NOMO-1 (cell line): ENCODE results near the gene CEACAM20.
"Not testable (repeated sequence)": the region's sequence is repeated elsewhere in the genome, so short reads cannot be mapped to it uniquely, and the experiment has no call there.

Source experiments
- DNase-seq, 2 experiments: peaks; one replicate each; lab custom pipeline; 2025; ENCODE audit not compliant: unreplicated experiment in 2 of 2; lab: John Stamatoyannopoulos, UW

CEACAM20 gene

DNA sequence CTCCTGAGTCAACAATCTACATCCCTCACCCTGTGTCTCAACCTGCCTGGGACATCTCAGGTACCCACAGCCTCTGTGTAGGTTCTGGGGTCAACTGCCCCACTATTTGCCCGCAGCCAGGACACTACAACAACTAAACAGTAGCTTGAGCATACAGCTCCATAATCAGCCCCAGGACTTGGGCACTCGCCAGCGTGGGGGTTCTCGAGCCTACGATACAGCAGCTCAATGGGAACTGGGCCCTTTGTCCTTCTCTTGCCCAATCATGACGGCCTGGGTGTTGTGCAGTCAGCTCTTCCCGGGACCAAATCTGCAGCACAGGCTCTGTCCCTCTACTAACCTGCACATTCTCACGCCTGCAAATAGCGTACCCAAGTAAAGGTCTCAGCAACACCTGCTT is 30.5 kb downstream of the CEACAM20 start:
- no peak for DNase-seq

DNA sequence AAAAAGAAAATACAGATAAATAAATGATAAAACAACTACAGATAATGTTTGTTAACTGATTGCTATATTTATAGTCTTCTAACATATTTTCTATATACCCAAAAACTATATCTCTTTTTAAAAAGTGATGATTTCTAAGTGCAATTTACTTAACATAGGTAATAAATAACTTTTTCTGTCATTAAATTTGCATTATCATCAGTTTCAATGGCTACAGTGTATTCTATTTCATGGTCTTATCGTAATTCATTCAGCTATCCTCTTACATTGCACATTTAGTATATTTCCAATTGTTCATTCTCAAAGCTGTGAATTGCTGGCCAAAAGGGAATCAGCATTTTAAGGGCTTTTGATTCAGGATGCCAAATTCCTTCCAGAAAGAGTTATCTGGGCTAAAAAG is 32.8 kb downstream of the CEACAM20 start:
- DNase-seq: no peak

DNA sequence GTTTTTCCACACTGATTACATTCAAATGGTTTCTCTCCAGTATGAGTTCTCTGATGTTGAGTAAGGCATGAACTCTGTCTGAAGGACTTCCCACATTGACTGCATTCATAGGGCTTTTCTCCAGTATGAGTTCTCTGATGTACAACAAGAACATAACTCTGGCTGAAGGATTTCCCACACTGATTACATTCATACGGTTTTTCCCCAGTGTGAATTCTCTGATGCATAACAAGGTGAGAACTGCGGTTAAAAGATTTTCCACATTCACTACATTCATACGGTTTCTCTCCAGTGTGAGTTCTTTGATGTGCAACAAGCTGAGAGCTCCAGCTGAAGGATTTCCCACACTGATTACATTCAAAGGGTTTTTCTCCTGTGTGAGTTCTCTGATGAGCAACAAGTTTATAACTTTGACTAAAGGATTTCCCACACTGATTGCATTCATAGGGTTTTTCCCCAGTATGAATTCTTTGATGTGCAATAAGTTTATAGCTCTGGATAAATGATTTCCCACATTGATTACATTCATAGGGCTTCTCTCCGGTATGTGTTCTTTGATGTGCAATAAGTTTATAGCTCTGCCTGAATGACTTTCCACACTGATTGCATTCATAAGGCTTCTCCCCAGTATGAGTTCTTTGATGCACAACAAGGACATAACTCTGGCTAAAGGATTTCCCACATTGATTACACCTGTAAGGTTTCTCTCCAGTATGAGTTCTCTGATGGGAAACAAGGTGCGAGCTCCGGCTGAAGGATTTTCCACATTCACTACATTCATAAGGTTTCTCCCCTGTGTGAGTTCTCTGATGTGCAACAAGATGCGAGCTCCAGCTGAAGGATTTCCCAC is 52.7 kb downstream of the CEACAM20 start:
- DNase-seq: peak in 1 of 2 experiments; percentile 5

DNA sequence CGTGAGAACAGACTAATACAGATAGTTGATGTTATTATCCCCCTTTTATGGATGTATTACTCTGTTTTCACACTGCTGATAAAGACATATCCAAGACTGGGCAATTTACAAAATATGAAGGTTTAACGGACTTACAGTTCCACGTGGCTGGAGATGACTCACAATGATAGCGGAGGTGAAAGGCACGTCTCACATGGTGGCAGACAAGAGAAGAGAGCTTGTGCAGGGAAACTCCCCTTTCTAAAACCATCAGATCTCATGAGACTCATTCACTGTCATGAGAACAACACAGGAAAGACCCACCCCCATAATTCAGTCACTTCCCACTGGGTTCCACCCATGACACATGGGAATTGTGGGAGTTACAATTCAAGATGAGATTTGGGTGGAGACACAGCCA is 60.7 kb downstream of the CEACAM20 start:
- not testable (repeated sequence) for DNase-seq

DNA sequence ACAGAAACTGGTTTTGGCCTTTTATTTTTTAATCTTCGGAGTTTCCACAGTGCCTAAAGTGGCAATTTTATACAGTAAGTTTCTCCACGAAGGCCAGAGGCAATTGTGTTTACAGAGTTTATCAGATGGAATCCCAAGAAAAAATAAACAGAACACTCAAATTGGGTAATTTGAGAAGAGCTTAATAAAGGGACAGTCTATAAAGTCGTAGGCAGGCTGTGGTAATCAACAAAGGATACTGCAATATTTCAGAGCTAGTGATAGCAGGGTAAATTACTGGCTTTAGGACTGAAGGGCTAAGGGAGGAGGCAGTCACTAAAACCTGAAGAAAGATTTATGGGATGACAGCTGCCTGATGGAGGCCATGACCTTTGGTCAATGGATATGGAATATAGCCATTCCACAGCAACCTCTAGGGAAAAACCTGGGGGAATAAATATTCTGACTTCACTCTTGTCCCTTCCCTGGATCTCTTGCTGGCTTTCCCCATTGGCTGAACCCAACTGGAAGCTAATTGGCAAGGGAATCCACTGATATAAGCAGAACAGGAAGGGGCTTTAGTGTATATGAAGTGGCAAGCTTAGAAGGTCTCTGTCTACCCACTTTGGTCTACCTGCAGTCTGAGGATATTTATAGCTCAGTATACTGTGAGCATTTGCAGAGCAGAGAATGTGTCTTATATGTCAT is 66.7 kb downstream of the CEACAM20 start:
- DNase-seq: not testable (repeated sequence)
